Effector memory CD8-positive, alpha-beta T cell (primary cell): Measurements from ENCODE around the gene PRKCE.
A peak's percentile ranks its signal among the peaks of the same experiment; 100 is the strongest.
"Not testable (repeated sequence)": the region's sequence is repeated elsewhere in the genome, so short reads cannot be mapped to it uniquely, and the experiment has no call there.

Source experiments
- ATAC-seq: fragments of 150-1000 bp; cut with Tn5 transposase; replicated peaks from 2 replicates; pipeline ENCODE4 v1.10.0; 2021; ENCODE audit warnings: mild to moderate bottlenecking, moderate library complexity
- DNase-seq, 3 experiments: peaks; one replicate each; pipeline ENCODE4 v3.0.0; 2021
- H3K27ac Mint-ChIP-seq, 2 donors: one replicate each; pipeline ENCODE4 v1.8.0; 2022; ENCODE audit warnings: mild to moderate bottlenecking in 2 of 2, mixed read lengths in 2 of 2, moderate library complexity in 2 of 2
- H3K27me3 Mint-ChIP-seq, 2 donors: one replicate each; pipeline ENCODE4 v1.8.0; 2022; ENCODE audit warnings: mixed read lengths in 2 of 2
- H3K36me3 Mint-ChIP-seq: one replicate; pipeline ENCODE4 v1.8.0; 2022; ENCODE audit warnings: mild to moderate bottlenecking, moderate library complexity, mixed read lengths; ENCODE audit not compliant: insufficient read depth
- H3K4me1 Mint-ChIP-seq, 2 donors: one replicate each; pipeline ENCODE4 v1.8.0; 2022; ENCODE audit warnings: low read depth in 2 of 2, mixed read lengths in 2 of 2
- H3K4me3 Mint-ChIP-seq, 2 donors: one replicate each; pipeline ENCODE4 v1.8.0; 2022; ENCODE audit warnings: mild to moderate bottlenecking in 2 of 2, mixed read lengths in 2 of 2, moderate library complexity in 2 of 2
- H3K9me3 Mint-ChIP-seq, 2 donors: one replicate each; pipeline ENCODE4 v1.8.0; 2022; ENCODE audit warnings: mixed read lengths in 2 of 2

PRKCE gene

GRCh38 chr2:46203636-46204035 lies 552.2 kb downstream of the PRKCE start:
- not testable (repeated sequence) for ATAC-seq, H3K36me3 Mint-ChIP-seq, H3K9me3 Mint-ChIP-seq, H3K27me3 Mint-ChIP-seq, H3K27ac Mint-ChIP-seq, DNase-seq, H3K4me3 Mint-ChIP-seq
- H3K4me1 Mint-ChIP-seq: peaks cover 18 to 32% of the 10 kb centered on the region in 2 donors

GRCh38 chr2:46207591-46207990 lies 556.1 kb downstream of the PRKCE start:
- DNase-seq: no peak
- Mint-ChIP-seq H3K36me3 (no peaks in the 10 kb centered on the region), H3K27me3 (no peaks in the 10 kb centered on the region), H3K4me1 (peaks cover 10 to 11% of the 10 kb centered on the region in 2 donors), H3K4me3 (no peak overlapping the region), H3K9me3 (peaks cover 3 to 5% of the 10 kb centered on the region in 2 donors), H3K27ac (no peak overlapping the region)
- ATAC-seq: no peak

GRCh38 chr2:46208766-46209165 lies 557.3 kb downstream of the PRKCE start:
- Mint-ChIP-seq H3K27ac (no peak overlapping the region), H3K36me3 (no peaks in the 10 kb centered on the region), H3K4me1 (peaks cover 2 to 3% of the 10 kb centered on the region in 2 donors), H3K4me3 (no peak overlapping the region), H3K27me3 (no peaks in the 10 kb centered on the region), H3K9me3 (peaks cover 3 to 5% of the 10 kb centered on the region in 2 donors)
- no peak for DNase-seq
- ATAC-seq: no peak

GRCh38 chr2:46210063-46210462 lies 558.6 kb downstream of the PRKCE start:
- Mint-ChIP-seq H3K27me3 (peaks cover 0 to 1% of the 10 kb centered on the region in 2 donors), H3K4me1 (no peaks in the 10 kb centered on the region), H3K9me3 (peaks cover 5% of the 10 kb centered on the region in 2 donors), H3K4me3 (no peak overlapping the region), H3K36me3 (no peaks in the 10 kb centered on the region), H3K27ac (no peak overlapping the region)
- ATAC-seq (no peak), DNase-seq (no peak)

GRCh38 chr2:46211461-46211860 lies 560.0 kb downstream of the PRKCE start:
- Mint-ChIP-seq H3K4me3 (no peak overlapping the region), H3K27ac (no peak overlapping the region), H3K36me3 (no peaks in the 10 kb centered on the region), H3K27me3 (peaks cover 0 to 11% of the 10 kb centered on the region in 2 donors), H3K9me3 (peaks cover 5% of the 10 kb centered on the region in 2 donors), H3K4me1 (no peaks in the 10 kb centered on the region)
- no peak for ATAC-seq
- no peak for DNase-seq

GRCh38 chr2:46213906-46214305 lies 562.4 kb downstream of the PRKCE start:
- H3K27ac Mint-ChIP-seq: no peak overlapping the region
- DNase-seq (no peak), ATAC-seq (no peak)
- peaks cover 5 to 7% of the 10 kb centered on the region in 2 donors for H3K9me3 Mint-ChIP-seq
- H3K27me3 Mint-ChIP-seq: peaks cover 6 to 11% of the 10 kb centered on the region in 2 donors
- H3K4me3 Mint-ChIP-seq: no peak overlapping the region
- no peaks in the 10 kb centered on the region for H3K4me1 Mint-ChIP-seq
- no peaks in the 10 kb centered on the region for H3K36me3 Mint-ChIP-seq

GRCh38 chr2:46216213-46216612 lies 564.7 kb downstream of the PRKCE start:
- Mint-ChIP-seq H3K27me3 (peaks cover 24 to 33% of the 10 kb centered on the region in 2 donors), H3K9me3 (peaks cover 5 to 7% of the 10 kb centered on the region in 2 donors), H3K4me3 (no peak overlapping the region), H3K4me1 (no peaks in the 10 kb centered on the region), H3K27ac (no peak overlapping the region), H3K36me3 (no peaks in the 10 kb centered on the region)
- ATAC-seq (no peak), DNase-seq (no peak)

GRCh38 chr2:46223514-46223913 lies 572.0 kb downstream of the PRKCE start:
- Mint-ChIP-seq H3K4me1 (peaks cover 14 to 19% of the 10 kb centered on the region in 2 donors), H3K4me3 (peak overlapping the region in 1 of 2 donors; percentile 23), H3K27me3 (peaks cover 22 to 29% of the 10 kb centered on the region in 2 donors)
- H3K27ac Mint-ChIP-seq, H3K36me3 Mint-ChIP-seq, H3K9me3 Mint-ChIP-seq, DNase-seq: not testable (repeated sequence)
- ATAC-seq: peak; percentile 74

GRCh38 chr2:46225150-46225625 lies 573.7 kb downstream of the PRKCE start:
- no peak overlapping the region for H3K4me3 Mint-ChIP-seq
- H3K4me1 Mint-ChIP-seq: peaks cover 26 to 32% of the 10 kb centered on the region in 2 donors
- no peaks in the 10 kb centered on the region for H3K9me3 Mint-ChIP-seq
- H3K36me3 Mint-ChIP-seq: no peaks in the 10 kb centered on the region
- ATAC-seq (no peak), DNase-seq (no peak)
- H3K27me3 Mint-ChIP-seq: peaks cover 13 to 17% of the 10 kb centered on the region in 2 donors
- no peak overlapping the region for H3K27ac Mint-ChIP-seq

- no peak for DNase-seq
- Mint-ChIP-seq H3K4me1 (peaks cover 30 to 37% of the 10 kb centered on the region in 2 donors), H3K27ac (no peak overlapping the region), H3K9me3 (no peaks in the 10 kb centered on the region), H3K4me3 (no peak overlapping the region), H3K27me3 (peaks cover 8 to 11% of the 10 kb centered on the region in 2 donors), H3K36me3 (no peaks in the 10 kb centered on the region)
- no peak for ATAC-seq
Observed at GRCh38 chr2:46225730-46226129, 574.3 kb downstream of the PRKCE start.

- Mint-ChIP-seq H3K27ac (peak overlapping the region in 1 of 2 donors; percentile 62), H3K36me3 (no peaks in the 10 kb centered on the region), H3K27me3 (peaks cover under 1 to 2% of the 10 kb centered on the region in 2 donors), H3K4me3 (no peak overlapping the region), H3K9me3 (no peaks in the 10 kb centered on the region), H3K4me1 (peaks cover 32 to 41% of the 10 kb centered on the region in 2 donors)
- no peak for DNase-seq
- no peak for ATAC-seq
Observed at GRCh38 chr2:46226620-46227019, 575.1 kb downstream of the PRKCE start.

- ATAC-seq (no peak), DNase-seq (no peak)
- no peaks in the 10 kb centered on the region for H3K27me3 Mint-ChIP-seq
- no peaks in the 10 kb centered on the region for H3K36me3 Mint-ChIP-seq
- no peak overlapping the region for H3K27ac Mint-ChIP-seq
- peaks cover 32 to 41% of the 10 kb centered on the region in 2 donors for H3K4me1 Mint-ChIP-seq
- H3K9me3 Mint-ChIP-seq: no peaks in the 10 kb centered on the region
- no peak overlapping the region for H3K4me3 Mint-ChIP-seq
Observed at GRCh38 chr2:46227022-46227421, 575.5 kb downstream of the PRKCE start.

- Mint-ChIP-seq H3K27ac (no peak overlapping the region), H3K4me1 (peaks cover 30 to 41% of the 10 kb centered on the region in 2 donors), H3K27me3 (no peaks in the 10 kb centered on the region)
Observed at GRCh38 chr2:46227674-46228289, 576.3 kb downstream of the PRKCE start.

More at GRCh38 chr2:46227674-46228289, 576.3 kb downstream of the PRKCE start:
- Mint-ChIP-seq H3K36me3 (no peaks in the 10 kb centered on the region), H3K4me3 (no peak overlapping the region), H3K9me3 (no peaks in the 10 kb centered on the region)
- ATAC-seq (no peak), DNase-seq (no peak)
